OCI-LY1 (cell line): ENCODE data around the gene KLF15.

Experiments used
- CTCF ChIP-seq: fragments of 200-600 bp; sonication (generic), shearing (Covaris generic); IDR thresholded peaks from 2 replicates; pipeline ENCODE4 v1.5.1; 2017; ENCODE audit warnings: mild to moderate bottlenecking, antibody characterized with exemption, low read length, moderate library complexity, mixed read lengths
- EZH2 ChIP-seq: fragments of 200-600 bp; sonication (generic), shearing (Covaris generic); IDR thresholded peaks from 2 replicates; pipeline ENCODE4 v1.8.0; 2017; ENCODE audit warnings: borderline replicate concordance, mixed run types, mild to moderate bottlenecking, antibody characterized with exemption, low read length, moderate library complexity, mixed read lengths

GRCh38 chr3:126390201-126390600 lies 33.0 kb upstream of the KLF15 start:
- TF ChIP-seq CTCF (no peak), EZH2 (no peak)
